Keratinocyte (primary cell): ENCODE measurements around the gene HES2. TPM values are rescaled to one million over a fixed set of nuclear protein-coding genes. Genes with fewer than 3 reads are reported as not detected.

ENCODE experiments used
- DNase-seq: peaks from one replicate; pipeline ENCODE4 v3.0.0-alpha.2; 2011; ENCODE audit warnings: low read depth, missing footprints, low spot score
- FAIRE-seq: peaks from 2 replicates; lab custom pipeline; 2011; peaks lifted over from hg19 to GRCh38; lab: Jason Lieb, UNC
- H2AFZ ChIP-seq: 2 replicates; pipeline ENCODE4 v1.6.0; 2012; ENCODE audit warnings: low read length, control low read depth, inconsistent platforms; ENCODE audit not compliant: control insufficient read depth
- H3K27ac ChIP-seq: 2 replicates; pipeline ENCODE4 v1.5.1; 2011; ENCODE audit warnings: low read length; ENCODE audit not compliant: control insufficient read depth, insufficient read depth
- H3K27me3 ChIP-seq: 3 replicates; pipeline ENCODE4 v1.6.0; 2011; ENCODE audit warnings: low read length; ENCODE audit not compliant: control insufficient read depth, insufficient read depth; ENCODE audit errors: extremely low read depth
- H3K36me3 ChIP-seq, 2 experiments: 2 replicates in 1 of 2; 3 replicates in 1 of 2; pipeline ENCODE4 v1.5.1; 2011; ENCODE audit warnings: low read length in 2 of 2, mild to moderate bottlenecking in 1 of 2; ENCODE audit not compliant: control insufficient read depth in 2 of 2, insufficient read depth in 2 of 2; ENCODE audit errors: extremely low read depth in 1 of 2
- H3K4me1 ChIP-seq: 3 replicates; pipeline ENCODE4 v1.5.1; 2011; ENCODE audit warnings: low read length; ENCODE audit not compliant: control insufficient read depth, insufficient read depth; ENCODE audit errors: extremely low read depth
- H3K4me2 ChIP-seq: 3 replicates; pipeline ENCODE4 v1.6.0; 2011; ENCODE audit warnings: low read depth, low read length; ENCODE audit not compliant: control insufficient read depth, insufficient read depth; ENCODE audit errors: extremely low read depth
- H3K4me3 ChIP-seq, 3 experiments: fragments of 200-600 bp in 1 of 3; sonication (generic) in 1 of 3; 2 replicates in 2 of 3; 3 replicates in 1 of 3; pipeline ENCODE4 v1.5.1; 2011 to 2016; ENCODE audit warnings: low read length in 3 of 3, mild to moderate bottlenecking in 3 of 3, control low read depth in 2 of 3, inconsistent platforms in 1 of 3, low read depth in 1 of 3, mixed read lengths in 1 of 3, mixed run types in 1 of 3, moderate library complexity in 1 of 3; ENCODE audit not compliant: control insufficient read depth in 2 of 3, insufficient read depth in 2 of 3; ENCODE audit errors: extremely low read depth in 1 of 3
- H3K79me2 ChIP-seq: 2 replicates; pipeline ENCODE4 v1.6.0; 2012; ENCODE audit warnings: low read length; ENCODE audit not compliant: control insufficient read depth, insufficient read depth
- H3K9ac ChIP-seq: 3 replicates; pipeline ENCODE4 v1.6.0; 2011; ENCODE audit warnings: low read length; ENCODE audit not compliant: control insufficient read depth, insufficient read depth; ENCODE audit errors: extremely low read depth
- H3K9me1 ChIP-seq: 3 replicates; pipeline ENCODE4 v1.6.0; 2011; ENCODE audit warnings: low read length; ENCODE audit not compliant: control insufficient read depth, insufficient read depth; ENCODE audit errors: extremely low read depth
- H3K9me3 ChIP-seq: 2 replicates; pipeline ENCODE4 v1.5.1; 2012; ENCODE audit warnings: low read depth, low read length; ENCODE audit not compliant: control insufficient read depth
- H4K20me1 ChIP-seq: 3 replicates; pipeline ENCODE4 v1.6.0; 2011; ENCODE audit warnings: low read length; ENCODE audit not compliant: control insufficient read depth, insufficient read depth; ENCODE audit errors: extremely low read depth
- CTCF ChIP-seq, 3 experiments: IDR thresholded peaks in 1 of 3; conservative IDR thresholded peaks in 1 of 3; optimal IDR thresholded peaks in 1 of 3; 2 replicates in 2 of 3; 3 replicates in 1 of 3; pipeline versions ENCODE3 to v1.5.1; 2011; ENCODE audit warnings: low read length in 3 of 3, mild to moderate bottlenecking in 3 of 3, moderate library complexity in 2 of 3, control low read depth in 1 of 3, inconsistent platforms in 1 of 3; ENCODE audit not compliant: insufficient read depth in 2 of 3; ENCODE audit errors: extremely low read depth in 1 of 3
- EZH2 ChIP-seq: IDR thresholded peaks from one replicate; pipeline ENCODE4 v1.6.1; 2012; ENCODE audit warnings: inconsistent platforms, mild to moderate bottlenecking, low read length, moderate library complexity
- dilution Hi-C: fragments of 300-500 bp; cut with MboI; formaldehyde crosslinking; loops from one replicate; pipeline ENCODE4 v1.7.0; 2020; ENCODE audit warnings: low sequenced_read_pairs; ENCODE audit not compliant: extremely low pct_ligation_motif_present
- polyA plus RNA-seq, 5 experiments: library from polyadenylated mRNA; depleted of rRNA in 3 of 5; stranded (reverse) in 3 of 5; stranded (forward) in 1 of 5; unstranded in 1 of 5; fragments of >200 nt; gene quantifications; 1 replicate in 1 of 5; 2 replicates in 3 of 5; 3 replicates in 1 of 5; pipeline versions ENCODE4 v1.2.1 to v1.2.3, GENCODE V29; 2011 to 2012; ENCODE audit warnings: missing spikeins in 2 of 5, low read depth in 1 of 5, low replicate concordance in 1 of 5

Gene HES2
- polyA plus RNA-seq, 1 donor (not counting 4 experiments of a cell fraction or from before 2014, with no cell fraction given), result 30.1 TPM

- peaks cover 16% of the 10 kb centered on the region for H3K79me2 ChIP-seq
- peak overlapping the region; percentile 65 to 83 (median 68) for H3K4me3 ChIP-seq
- H3K4me1 ChIP-seq, result peaks cover 73% of the 10 kb centered on the region
- H4K20me1 ChIP-seq, result no peaks in the 10 kb centered on the region
- H3K4me2 ChIP-seq, result peak overlapping the region; percentile 83
- H2AFZ ChIP-seq, result no peak overlapping the region
- H3K9ac ChIP-seq, result peak overlapping the region; percentile 75
- dilution Hi-C loops, result no loop called here
- no peak for DNase-seq
- TF ChIP-seq EZH2 (no peak), CTCF (optimal IDR thresholded peaks at IDR 0.05 in 1 of 3, IDR thresholded peaks at IDR 0.05 in 1 of 3, conservative IDR thresholded peaks at IDR 0.05 in 1 of 3; ENCODE audit: extremely low read depth in 1 of 3, insufficient read depth in 2 of 3, low read length in 3 of 3) (no peak)
- no peaks in the 10 kb centered on the region for H3K9me3 ChIP-seq
- H3K9me1 ChIP-seq, result no peaks in the 10 kb centered on the region
- peak overlapping the region; percentile 36 for H3K27ac ChIP-seq
- FAIRE-seq, result no peak
- no peaks in the 10 kb centered on the region for H3K36me3 ChIP-seq
- peaks cover 9% of the 10 kb centered on the region for H3K27me3 ChIP-seq
Measured at GRCh38 chr1:6419397-6419803, 319 bp downstream of the HES2 start.

GRCh38 chr1:6418668-6419396 lies 887 bp downstream of the HES2 start:
- H3K79me2 ChIP-seq, result peaks cover 16% of the 10 kb centered on the region
- H2AFZ ChIP-seq, result no peak overlapping the region
- peak overlapping the region; percentile 36 for H3K27ac ChIP-seq
- peak overlapping the region; percentile 65 to 83 (median 68) for H3K4me3 ChIP-seq
- peaks cover 72% of the 10 kb centered on the region for H3K4me1 ChIP-seq
- peak overlapping the region; percentile 83 for H3K4me2 ChIP-seq
- no peaks in the 10 kb centered on the region for H3K9me1 ChIP-seq
- TF ChIP-seq EZH2 (no peak), CTCF (optimal IDR thresholded peaks at IDR 0.05 in 1 of 3, IDR thresholded peaks at IDR 0.05 in 1 of 3, conservative IDR thresholded peaks at IDR 0.05 in 1 of 3; ENCODE audit: extremely low read depth in 1 of 3, insufficient read depth in 2 of 3, low read length in 3 of 3) (no peak)
- H3K9me3 ChIP-seq, result no peaks in the 10 kb centered on the region
- peaks cover 3% of the 10 kb centered on the region for H3K27me3 ChIP-seq
- H4K20me1 ChIP-seq, result no peaks in the 10 kb centered on the region
- no peak for FAIRE-seq
- DNase-seq, result no peak
- no peaks in the 10 kb centered on the region for H3K36me3 ChIP-seq
- dilution Hi-C loops, result no loop called here
- peak overlapping the region; percentile 75 for H3K9ac ChIP-seq
